Uterus (tissue), 2 donors: ENCODE data around the gene STUM.

Experiments
- CTCF ChIP-seq, 4 experiments: fragments of 200-600 bp in 2 of 4; fragments of 450-650 bp in 2 of 4; sonication (generic) in 2 of 4; IDR thresholded peaks; one replicate each; pipeline ENCODE4 v1.5.1; 2016 to 2019; ENCODE audit warnings: antibody characterized with exemption in 4 of 4, mild to moderate bottlenecking in 2 of 4, moderate library complexity in 1 of 4
- POLR2A ChIP-seq, 2 donors: fragments of 450-650 bp; IDR thresholded peaks; one replicate each; pipeline ENCODE4 v1.6.1; 2016; ENCODE audit warnings: antibody characterized with exemption in 2 of 2, mild to moderate bottlenecking in 1 of 2, moderate library complexity in 1 of 2

- no peak for TF ChIP-seq CTCF (IDR thresholded peaks at IDR 0.05)
- no peak for TF ChIP-seq POLR2A (IDR thresholded peaks at IDR 0.05)
Measured at GRCh38 chr1:226531360-226532093, 17.0 kb upstream of the STUM start.
